ENCODE results near the gene LRBA. TPM values are rescaled to one million over a fixed set of nuclear protein-coding genes. Genes with fewer than 3 reads are reported as not detected.
"Not testable (repeated sequence)": the region's sequence is repeated elsewhere in the genome, so short reads cannot be mapped to it uniquely, and the experiment has no call there.

LRBA gene
- total RNA-seq, 1 donor from 2014 or later = 70.5 TPM

GRCh38 chr4:151021637-151022334 lies 6.7 kb upstream of the LRBA start:
- DNase-seq = no peak

- peak; percentile 78 for DNase-seq
These were observed 619 bp upstream of the LRBA start for GRCh38 chr4:151015459-151016347.

- DNase-seq = no peak
These were observed 1.1 kb downstream of the LRBA start for GRCh38 chr4:151013944-151014343.

- no peak for DNase-seq
These were observed 1.6 kb downstream of the LRBA start for GRCh38 chr4:151013491-151013890.

- no peak for DNase-seq
These were observed 2.3 kb downstream of the LRBA start for GRCh38 chr4:151012820-151013219.

GRCh38 chr4:151012376-151012775 lies 2.7 kb downstream of the LRBA start:
- no peak for DNase-seq

GRCh38 chr4:151004222-151004621 lies 10.9 kb downstream of the LRBA start:
- DNase-seq = no peak

GRCh38 chr4:151000747-151001429 lies 14.2 kb downstream of the LRBA start:
- DNase-seq = no peak

- DNase-seq = no peak
These were observed 16.0 kb downstream of the LRBA start for GRCh38 chr4:150999086-150999485.

GRCh38 chr4:150997141-150997540 lies 17.9 kb downstream of the LRBA start:
- no peak for DNase-seq

GRCh38 chr4:150994721-150995120 lies 20.4 kb downstream of the LRBA start:
- no peak for DNase-seq

GRCh38 chr4:150993577-150993976 lies 21.5 kb downstream of the LRBA start:
- not testable (repeated sequence) for DNase-seq

GRCh38 chr4:150990993-150991392 lies 24.1 kb downstream of the LRBA start:
- no peak for DNase-seq

GRCh38 chr4:150990250-150990649 lies 24.8 kb downstream of the LRBA start:
- no peak for DNase-seq

- no peak for DNase-seq
These were observed 26.8 kb downstream of the LRBA start for GRCh38 chr4:150988238-150988637.

- no peak for DNase-seq
These were observed 27.9 kb downstream of the LRBA start for GRCh38 chr4:150987204-150987603.

GRCh38 chr4:150986085-150986484 lies 29.0 kb downstream of the LRBA start:
- no peak for DNase-seq

GRCh38 chr4:150983851-150984250 lies 31.2 kb downstream of the LRBA start:
- DNase-seq = no peak

- no peak for DNase-seq
These were observed 32.4 kb downstream of the LRBA start for GRCh38 chr4:150982557-150983233.

- DNase-seq = no peak
These were observed 36.1 kb downstream of the LRBA start for GRCh38 chr4:150978738-150979575.

GRCh38 chr4:150976478-150977118 lies 38.5 kb downstream of the LRBA start:
- DNase-seq = no peak

Measured in skin of body (tissue), 2 donors.